Measurements from ENCODE around the gene COMT.
A peak's percentile ranks its signal among the peaks of the same experiment; 100 is the strongest.

COMT gene

GRCh38 chr22:20015971-20016733 is 74.6 kb downstream of the COMT start:
- Mint-ChIP-seq H3K9me3 (ENCODE audit: low read depth) (no peaks in the 10 kb centered on the region), H3K4me3 (no peak overlapping the region), H3K27me3 (no peaks in the 10 kb centered on the region), H3K4me1 (ENCODE audit: low read depth) (peaks cover 10% of the 10 kb centered on the region), H3K27ac (no peak overlapping the region), H3K36me3 (no peaks in the 10 kb centered on the region)

- no peak within 1 kb of the TSS for H3K27ac Mint-ChIP-seq
- no peaks in the 10 kb centered on the region for H3K27me3 Mint-ChIP-seq
These were observed 75.4 kb downstream of the COMT start, which contains the start of gene ARVCF for GRCh38 chr22:20016734-20017621. TSS of gene ARVCF (minus strand) at chr22:20016823. CDS start at chr22:19990794, 26,029 bp downstream.

GRCh38 chr22:20017622-20017958 is 76.0 kb downstream of the COMT start:
- H3K36me3 Mint-ChIP-seq: no peaks in the 10 kb centered on the region
- peak overlapping the region; percentile 89 for H3K4me3 Mint-ChIP-seq
- no peaks in the 10 kb centered on the region for H3K9me3 Mint-ChIP-seq (ENCODE audit: low read depth)
- H3K27me3 Mint-ChIP-seq: no peaks in the 10 kb centered on the region
- H3K4me1 Mint-ChIP-seq (ENCODE audit: low read depth): peaks cover 21% of the 10 kb centered on the region
- no peak overlapping the region for H3K27ac Mint-ChIP-seq

More at GRCh38 chr22:20016734-20017621, 75.4 kb downstream of the COMT start, which contains the start of gene ARVCF:
- H3K4me3 Mint-ChIP-seq: peak within 1 kb of the TSS; percentile 89
- H3K36me3 Mint-ChIP-seq: no peaks in the 10 kb centered on the region
- H3K4me1 Mint-ChIP-seq (ENCODE audit: low read depth): peaks cover 15% of the 10 kb centered on the region
- H3K9me3 Mint-ChIP-seq (ENCODE audit: low read depth): no peaks in the 10 kb centered on the region

GRCh38 chr22:20018001-20018400 is 76.4 kb downstream of the COMT start:
- Mint-ChIP-seq H3K9me3 (ENCODE audit: low read depth) (no peaks in the 10 kb centered on the region), H3K36me3 (no peaks in the 10 kb centered on the region), H3K4me3 (peak overlapping the region; percentile 89), H3K27me3 (no peaks in the 10 kb centered on the region), H3K27ac (no peak overlapping the region), H3K4me1 (ENCODE audit: low read depth) (peaks cover 23% of the 10 kb centered on the region)
